D721Med (cell line): ENCODE measurements around the gene KCNK3.
A peak's percentile ranks its signal among the peaks of the same experiment; 100 is the strongest.

Source experiments
- DNase-seq: peaks from one replicate; pipeline ENCODE4 v3.0.0; 2011; ENCODE audit warnings: low spot score; ENCODE audit not compliant: insufficient read length
- FAIRE-seq: peaks from 2 replicates; lab custom pipeline; 2011; peaks lifted over from hg19 to GRCh38; lab: Jason Lieb, UNC
- CTCF ChIP-seq: IDR thresholded peaks from 2 replicates; pipeline ENCODE4 v1.5.1; 2012; ENCODE audit warnings: mild to moderate bottlenecking, control low read depth; ENCODE audit not compliant: insufficient read depth; ENCODE audit errors: missing control alignments

The KCNK3 gene

GRCh38 chr2:26649322-26649721, 43.2 kb upstream of the KCNK3 start:
- DNase-seq (peak; percentile 56), FAIRE-seq (no peak)
- no peak for TF ChIP-seq CTCF

- no peak for DNase-seq
- no peak for TF ChIP-seq CTCF
- no peak for FAIRE-seq
Measured at GRCh38 chr2:26649992-26650712, 42.4 kb upstream of the KCNK3 start.

GRCh38 chr2:26650713-26651469, 41.6 kb upstream of the KCNK3 start:
- DNase-seq, result no peak
- FAIRE-seq, result no peak
- no peak for TF ChIP-seq CTCF

GRCh38 chr2:26651470-26651771, 41.1 kb upstream of the KCNK3 start:
- TF ChIP-seq CTCF, result no peak
- DNase-seq (no peak), FAIRE-seq (no peak)

GRCh38 chr2:26651799-26652198, 40.7 kb upstream of the KCNK3 start:
- no peak for FAIRE-seq
- TF ChIP-seq CTCF, result no peak

GRCh38 chr2:26652361-26653041, 40.0 kb upstream of the KCNK3 start:
- FAIRE-seq (no peak), DNase-seq (no peak)
- TF ChIP-seq CTCF, result no peak

More at GRCh38 chr2:26651799-26652198, 40.7 kb upstream of the KCNK3 start:
- no peak for DNase-seq
